ENCODE measurements around the gene ERBB4. TPM values are rescaled to one million over a fixed set of nuclear protein-coding genes. Genes with fewer than 3 reads are reported as not detected.
"Not testable (repeated sequence)": the region's sequence is repeated elsewhere in the genome, so short reads cannot be mapped to it uniquely, and the experiment has no call there.

ERBB4 gene
- total RNA-seq, 6 donors from 2014 or later: 3.3 to 24.2 (median 11.7) TPM

- Histone ChIP-seq H3K9me3 (no peaks in the 10 kb centered on the region), H3K4me3 (no peak overlapping the region), H3K4me1 (no peaks in the 10 kb centered on the region), H3K27ac (no peak overlapping the region), H3K36me3 (no peaks in the 10 kb centered on the region), H3K27me3 (no peaks in the 10 kb centered on the region)
- TF ChIP-seq POLR2A (IDR thresholded peaks at IDR 0.05): no peak
- TF ChIP-seq POLR2AphosphoS5 (IDR thresholded peaks at IDR 0.05): no peak
- no peak for TF ChIP-seq CTCF (IDR thresholded peaks at IDR 0.05)
- no peak for TF ChIP-seq EP300 (IDR thresholded peaks at IDR 0.05)
- no peak for DNase-seq
- WGBS, 2 donors: 85 to 88% methylated on average over 1 of the region's 1 CpG
- no peak for ATAC-seq (ENCODE audit: low FRiP score in 2 of 2)
These were observed 73.1 kb downstream of the ERBB4 start for GRCh38 chr2:212465456-212465855.

GRCh38 chr2:212461708-212462107, 76.9 kb downstream of the ERBB4 start:
- not testable (repeated sequence) for H3K4me3 ChIP-seq; H3K4me1 ChIP-seq; H3K36me3 ChIP-seq; H3K27ac ChIP-seq; H3K27me3 ChIP-seq; H3K9me3 ChIP-seq; DNase-seq; ATAC-seq (ENCODE audit: low FRiP score in 2 of 2)
- 79 to 80% methylated on average over 4 of the region's 4 CpGs for WGBS, 2 donors

GRCh38 chr2:212454149-212454548, 84.5 kb downstream of the ERBB4 start:
- H3K9me3 ChIP-seq: no peaks in the 10 kb centered on the region
- no peaks in the 10 kb centered on the region for H3K4me1 ChIP-seq
- no peak for TF ChIP-seq POLR2AphosphoS5 (IDR thresholded peaks at IDR 0.05)
- no peak for TF ChIP-seq CTCF (IDR thresholded peaks at IDR 0.05)
- TF ChIP-seq POLR2A (IDR thresholded peaks at IDR 0.05): no peak
- no peak for TF ChIP-seq EP300 (IDR thresholded peaks at IDR 0.05)
- DNase-seq (no peak), ATAC-seq (ENCODE audit: low FRiP score in 2 of 2) (no peak)
- no peaks in the 10 kb centered on the region for H3K36me3 ChIP-seq
- no peak overlapping the region for H3K27ac ChIP-seq
- no peak overlapping the region for H3K4me3 ChIP-seq
- WGBS, 2 donors: 88 to 89% methylated on average over 3 of the region's 3 CpGs
- H3K27me3 ChIP-seq: no peaks in the 10 kb centered on the region

GRCh38 chr2:212451786-212452231, 86.8 kb downstream of the ERBB4 start:
- no peak for DNase-seq
- Histone ChIP-seq H3K27me3 (no peaks in the 10 kb centered on the region), H3K27ac (no peak overlapping the region), H3K36me3 (no peaks in the 10 kb centered on the region), H3K9me3 (no peaks in the 10 kb centered on the region), H3K4me3 (no peak overlapping the region), H3K4me1 (no peaks in the 10 kb centered on the region)
- TF ChIP-seq EP300 (IDR thresholded peaks at IDR 0.05) (no peak), POLR2AphosphoS5 (IDR thresholded peaks at IDR 0.05) (no peak)
- WGBS, 2 donors: 70 to 73% methylated on average over 1 of the region's 1 CpG
- ATAC-seq (ENCODE audit: low FRiP score in 2 of 2): no peak

DNA sequence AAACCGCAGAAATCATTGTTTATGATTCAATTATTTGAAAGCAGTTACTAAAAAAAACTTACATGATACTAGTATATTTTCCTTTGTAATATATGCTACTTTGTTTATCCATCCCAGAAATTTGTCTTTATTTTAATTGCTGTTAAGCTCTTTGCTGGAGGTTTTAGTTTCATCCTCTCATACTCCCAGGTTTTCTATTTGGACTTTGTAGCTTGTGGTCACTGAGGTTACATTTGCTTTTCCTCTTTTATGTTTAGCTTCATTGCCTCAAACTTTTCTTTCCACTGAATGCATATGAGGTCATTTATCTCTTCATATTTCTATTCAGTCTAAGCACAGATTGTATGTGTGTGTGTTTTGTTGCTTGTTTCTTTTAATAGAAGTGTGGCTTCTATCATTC, 89.9 kb downstream of the ERBB4 start:
- Histone ChIP-seq H3K4me3 (no peak overlapping the region), H3K4me1 (no peaks in the 10 kb centered on the region), H3K27me3 (no peaks in the 10 kb centered on the region), H3K36me3 (no peaks in the 10 kb centered on the region), H3K9me3 (no peaks in the 10 kb centered on the region), H3K27ac (no peak overlapping the region)
- TF ChIP-seq POLR2A (IDR thresholded peaks at IDR 0.05): no peak
- no peak for TF ChIP-seq EP300 (IDR thresholded peaks at IDR 0.05)
- no peak for TF ChIP-seq POLR2AphosphoS5 (IDR thresholded peaks at IDR 0.05)
- TF ChIP-seq CTCF (IDR thresholded peaks at IDR 0.05): no peak
- ATAC-seq (ENCODE audit: low FRiP score in 2 of 2) (no peak), DNase-seq (no peak)
- 84% methylated on average over 1 of the region's 1 CpG for WGBS, 2 donors

- Histone ChIP-seq H3K36me3 (no peaks in the 10 kb centered on the region), H3K9me3 (peaks cover 0 to 13% (median 7%) of the 10 kb centered on the region in 4 donors), H3K4me1 (no peaks in the 10 kb centered on the region), H3K4me3 (no peak overlapping the region), H3K27ac (no peak overlapping the region), H3K27me3 (no peaks in the 10 kb centered on the region)
- ATAC-seq (ENCODE audit: low FRiP score in 2 of 2) (no peak), DNase-seq (no peak)
- no peak for TF ChIP-seq EP300 (IDR thresholded peaks at IDR 0.05)
- no peak for TF ChIP-seq POLR2AphosphoS5 (IDR thresholded peaks at IDR 0.05)
- no peak for TF ChIP-seq POLR2A (IDR thresholded peaks at IDR 0.05)
- TF ChIP-seq CTCF (IDR thresholded peaks at IDR 0.05): no peak
- 84 to 88% methylated on average over 4 of the region's 4 CpGs for WGBS, 2 donors
These were observed 96.8 kb downstream of the ERBB4 start for GRCh38 chr2:212441821-212442220.
